ENCODE results near the gene CES1. TPM values are rescaled to one million over a fixed set of nuclear protein-coding genes. Genes with fewer than 3 reads are reported as not detected.

Gene CES1
- total and polyA plus RNA-seq, 10 donors, result 9.1 to 142 (median 27.1) TPM

Other genes starting within 250 kb of the CES1 start
- not detected for gene SLC6A2, start 177.1 kb downstream of the CES1 start, total RNA-seq
- gene SLC6A2, start 177.1 kb downstream of the CES1 start, polyA plus RNA-seq, result not detected
- not detected for gene CES5A, start 42.3 kb upstream of the CES1 start, total RNA-seq
- gene CES5A, start 42.3 kb upstream of the CES1 start, polyA plus RNA-seq, result under 1 TPM in 1 of 3 donors, not detected in 2; 0.03 TPM